Measurements from ENCODE around the gene INSL3. TPM values are rescaled to one million over a fixed set of nuclear protein-coding genes. Genes with fewer than 3 reads are reported as not detected.

The INSL3 gene
- total RNA-seq, 1 donor from 2014 or later = not detected

- FAIRE-seq (no peak), DNase-seq (ENCODE audit: low spot score in 2 of 2) (peak in 1 of 2 donors; percentile 71)
Observed at GRCh38 chr19:17847538-17848366, 26.4 kb upstream of the INSL3 start, which contains the start of gene JAK3. Gene JAK3, minus strand, starts transcription at chr19:17847982. Its CDS starts 3,565 bp downstream, at chr19:17844417.

- FAIRE-seq = no peak
- DNase-seq (ENCODE audit: low spot score in 2 of 2) = no peak
Observed at GRCh38 chr19:17846146-17846545, 24.8 kb upstream of the INSL3 start.

- no peak for FAIRE-seq
- no peak for DNase-seq (ENCODE audit: low spot score in 2 of 2)
Observed at GRCh38 chr19:17843908-17844490, 22.7 kb upstream of the INSL3 start.

- DNase-seq (ENCODE audit: low spot score in 2 of 2) (no peak), FAIRE-seq (no peak)
Observed at GRCh38 chr19:17843292-17843827, 22.0 kb upstream of the INSL3 start.

GRCh38 chr19:17842663-17843291 lies 21.5 kb upstream of the INSL3 start:
- FAIRE-seq (no peak), DNase-seq (ENCODE audit: low spot score in 2 of 2) (no peak)

- DNase-seq (ENCODE audit: low spot score in 2 of 2) (peak; percentile 63 to 88), FAIRE-seq (no peak)
Observed at GRCh38 chr19:17841810-17842662, 20.7 kb upstream of the INSL3 start.

- FAIRE-seq = no peak
- DNase-seq (ENCODE audit: low spot score in 2 of 2) = peak in 1 of 2 donors; percentile 49
Observed at GRCh38 chr19:17841371-17841809, 20.1 kb upstream of the INSL3 start.

- no peak for FAIRE-seq
Observed at GRCh38 chr19:17840019-17840418, 18.7 kb upstream of the INSL3 start.

GRCh38 chr19:17837972-17838371 lies 16.7 kb upstream of the INSL3 start:
- FAIRE-seq (no peak), DNase-seq (ENCODE audit: low spot score in 2 of 2) (no peak)

More at GRCh38 chr19:17840019-17840418, 18.7 kb upstream of the INSL3 start:
- DNase-seq (ENCODE audit: low spot score in 2 of 2) = no peak

- DNase-seq (ENCODE audit: low spot score in 2 of 2) = no peak
- FAIRE-seq = no peak
Observed at GRCh38 chr19:17836530-17836929, 15.2 kb upstream of the INSL3 start.

- no peak for DNase-seq (ENCODE audit: low spot score in 2 of 2)
- FAIRE-seq = no peak
Observed at GRCh38 chr19:17835182-17836006, 14.1 kb upstream of the INSL3 start.

GRCh38 chr19:17834350-17835181 lies 13.2 kb upstream of the INSL3 start:
- DNase-seq (ENCODE audit: low spot score in 2 of 2) (no peak), FAIRE-seq (no peak)

GRCh38 chr19:17832443-17833208 lies 11.3 kb upstream of the INSL3 start:
- no peak for FAIRE-seq
- no peak for DNase-seq (ENCODE audit: low spot score in 2 of 2)

- FAIRE-seq (no peak), DNase-seq (ENCODE audit: low spot score in 2 of 2) (no peak)
Observed at GRCh38 chr19:17831419-17831888, 10.1 kb upstream of the INSL3 start.

GRCh38 chr19:17830567-17831418 lies 9.5 kb upstream of the INSL3 start:
- no peak for FAIRE-seq
- peak; percentile 55 to 91 for DNase-seq (ENCODE audit: low spot score in 2 of 2)

- no peak for FAIRE-seq
Observed at GRCh38 chr19:17829855-17830566, 8.7 kb upstream of the INSL3 start.

More at GRCh38 chr19:17829855-17830566, 8.7 kb upstream of the INSL3 start:
- DNase-seq (ENCODE audit: low spot score in 2 of 2) = peak in 1 of 2 donors; percentile 70

Measured in frontal cortex (tissue), 4 donors.